ENCODE data around the gene PTPRM. TPM values are rescaled to one million over a fixed set of nuclear protein-coding genes. Genes with fewer than 3 reads are reported as not detected.

The PTPRM gene
- total and polyA plus RNA-seq, 2 of the 4 experiments (the other 2 are of a cell fraction): 28.3 to 51.2 TPM

DNA sequence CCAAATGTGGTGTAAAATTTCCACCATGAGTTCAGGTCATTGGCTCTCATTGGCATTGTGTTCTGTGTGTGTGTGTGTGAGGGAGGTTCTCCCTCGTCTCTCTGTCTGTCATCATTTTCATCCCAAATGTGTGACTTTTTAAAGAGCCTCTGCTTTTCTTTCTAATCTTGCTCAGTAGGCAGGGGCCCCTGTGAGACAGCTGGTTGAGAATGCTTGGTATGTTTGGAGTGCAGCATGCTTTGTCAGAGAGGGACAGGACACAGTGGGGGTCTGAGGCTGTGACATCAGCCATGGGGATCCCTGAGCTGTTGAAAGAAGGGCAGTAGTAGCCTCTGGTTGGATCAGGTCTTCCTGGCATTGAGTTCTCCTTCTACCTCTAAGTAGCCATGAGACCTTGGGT lies 10.6 kb downstream of the PTPRM start:
- in situ Hi-C loops (cut with MboI; ENCODE audit: low sequenced_read_pairs): loop anchor here (25.0 kb wide), 1 partner anchor 335 kb away; no protein-coding TSS in a partner anchor
- H3K4me2 ChIP-seq (ENCODE audit: low read depth, low read length): peak overlapping the region; percentile 94

More for the DNA sequence above, 10.6 kb downstream of the PTPRM start:
- no peaks in the 10 kb centered on the region for H3K36me3 ChIP-seq (ENCODE audit: control insufficient read depth, insufficient read depth, low read length)
- H3K4me3 ChIP-seq (ENCODE audit: insufficient read depth, low read depth, low read length): no peak overlapping the region
- H4K8ac ChIP-seq (ENCODE audit: low read depth in 2 of 2, low read length in 2 of 2): peak overlapping the region in 1 of 2 experiments; percentile 94; a peak in 2 of 4 replicates
- H2AK5ac ChIP-seq (ENCODE audit: low read depth, low read length): peak overlapping the region; percentile 75
- no peaks in the 10 kb centered on the region for H3K27me3 ChIP-seq (ENCODE audit: control insufficient read depth, insufficient read depth, low read length)
- H3K23ac ChIP-seq (ENCODE audit: low read depth, low read length): peak overlapping the region; percentile 86
- H2BK120ac ChIP-seq (ENCODE audit: low read depth, low read length): peak overlapping the region; percentile 76
- ChIA-PET POLR2A (ENCODE audit: unreplicated experiment) (no interaction called here), CTCF (interaction anchor here (0.6 to 1.3 kb wide), 2 partner anchors 11 to 27 kb away, joined by 3 to 4 read pairs; no protein-coding TSS in a partner anchor)
- peaks cover 18 to 77% of the 10 kb centered on the region in 2 experiments for H3K79me1 ChIP-seq (ENCODE audit: low read depth in 1 of 2, low read length in 2 of 2)
- peak overlapping the region; percentile 35; the same call in 1 of the 2 replicates for H3K56ac ChIP-seq (ENCODE audit: extremely low read depth, insufficient read depth, low read length)
- peak overlapping the region; percentile 62 for H2AFZ ChIP-seq (replicated peaks; ENCODE audit: low read length, poor library complexity)
- H2BK15ac ChIP-seq (ENCODE audit: low read depth, low read length): peak overlapping the region; percentile 38
- no TSS peak for BruUV-seq (replicated peaks)
- H3K14ac ChIP-seq (replicated peaks; ENCODE audit: low read depth, low read length): peak overlapping the region; percentile 83
- peak overlapping the region; percentile 53 for H4K91ac ChIP-seq (ENCODE audit: insufficient read depth, low read depth, low read length)
- H3K4ac ChIP-seq (ENCODE audit: low read depth, low read length): peak overlapping the region; percentile 76
- H3K9me1 ChIP-seq (ENCODE audit: insufficient read depth, low read length): peaks cover 20% of the 10 kb centered on the region
- peak overlapping the region; percentile 76 for H2BK20ac ChIP-seq (ENCODE audit: low read depth, low read length)
- peak overlapping the region; percentile 91 for H2BK5ac ChIP-seq (ENCODE audit: low read depth, low read length, poor library complexity, severe bottlenecking)
- TF ChIP-seq MXI1 (IDR thresholded peaks at IDR 0.05; ENCODE audit: borderline replicate concordance, low read depth, low read length): peak; percentile 25; the same call in 1 of the 2 replicates
- TF ChIP-seq FOS (IDR thresholded peaks at IDR 0.05; ENCODE audit: low read depth, low read length): peak; percentile 9; the same call in 1 of the 2 replicates
- no peak for TF ChIP-seq BHLHE40 (IDR thresholded peaks at IDR 0.05; ENCODE audit: low read depth, low read length)
- TF ChIP-seq RFX5 (IDR thresholded peaks at IDR 0.05; ENCODE audit: low read depth, low read length): no peak
- TF ChIP-seq MAZ (IDR thresholded peaks at IDR 0.05; ENCODE audit: borderline replicate concordance, low read depth, low read length): no peak
- no peak for TF ChIP-seq CHD1 (IDR thresholded peaks at IDR 0.05; ENCODE audit: low read depth, low read length)
- no peak for TF ChIP-seq RAD21 (IDR thresholded peaks at IDR 0.05; ENCODE audit: low read length)
- TF ChIP-seq MAFK (IDR thresholded peaks at IDR 0.05; ENCODE audit: low read depth, low read length): no peak
- TF ChIP-seq, protein P1, sequence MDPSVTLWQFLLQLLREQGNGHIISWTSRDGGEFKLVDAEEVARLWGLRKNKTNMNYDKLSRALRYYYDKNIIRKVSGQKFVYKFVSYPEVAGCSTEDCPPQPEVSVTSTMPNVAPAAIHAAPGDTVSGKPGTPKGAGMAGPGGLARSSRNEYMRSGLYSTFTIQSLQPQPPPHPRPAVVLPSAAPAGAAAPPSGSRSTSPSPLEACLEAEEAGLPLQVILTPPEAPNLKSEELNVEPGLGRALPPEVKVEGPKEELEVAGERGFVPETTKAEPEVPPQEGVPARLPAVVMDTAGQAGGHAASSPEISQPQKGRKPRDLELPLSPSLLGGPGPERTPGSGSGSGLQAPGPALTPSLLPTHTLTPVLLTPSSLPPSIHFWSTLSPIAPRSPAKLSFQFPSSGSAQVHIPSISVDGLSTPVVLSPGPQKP (IDR thresholded peaks at IDR 0.05; ENCODE audit: borderline replicate concordance, low read depth, low read length): no peak
- dilution Hi-C loops (cut with HindIII; ENCODE audit: low sequenced_read_pairs, unreplicated experiment) (no loop called here), intact Hi-C loops (cut with micrococcal nuclease) (loop anchor here (5.0 to 10.0 kb wide), 3 partner anchors 40 to 1040 kb away; no protein-coding TSS in a partner anchor)
- H3K18ac ChIP-seq (ENCODE audit: low read depth, low read length): peak overlapping the region; percentile 96; the same call in 1 of the 2 replicates
- peak overlapping the region; percentile 42; the same call in 1 of the 2 replicates for H3K27ac ChIP-seq (ENCODE audit: insufficient read depth, low read length)
- 0 out of 2 replicates have a peak, but pooled peaks cover 2% of the 10 kb centered on the region for H3K9me3 ChIP-seq (ENCODE audit: control insufficient read depth, insufficient read depth, low read length)
- H3K9ac ChIP-seq (ENCODE audit: low read depth, low read length): no peak overlapping the region; the same call in 1 of the 2 replicates
- H3K4me1 ChIP-seq (ENCODE audit: control insufficient read depth, insufficient read depth, low read length): peaks cover 29% of the 10 kb centered on the region
- DNase-seq: peak; percentile 68
- H2AK9ac ChIP-seq (replicated peaks; ENCODE audit: low read depth, low read length, poor library complexity): peak overlapping the region; percentile 52
- peaks cover 7% of the 10 kb centered on the region for H4K20me1 ChIP-seq (ENCODE audit: insufficient read depth, low read length)
- peak overlapping the region; percentile 86 for H4K5ac ChIP-seq (ENCODE audit: low read depth, low read length)
- WGBS, 2 experiments (ENCODE audit: extremely low coverage in 2 of 2, insufficient read length in 1 of 2): no CpG with 5 or more reads among the region's 1 CpG
- ATAC-seq (ENCODE audit: low read depth): peak; percentile 87
